Measurements from ENCODE around the gene FGD6. TPM values are rescaled to one million over a fixed set of nuclear protein-coding genes. Genes with fewer than 3 reads are reported as not detected.

The FGD6 gene
- total RNA-seq, 4 donors from 2014 or later: 16.2 to 46.9 (median 25.0) TPM

- H3K4me3 ChIP-seq: no peak overlapping the region
- DNase-seq (ENCODE audit: low spot score in 2 of 2): no peak
- H3K27me3 ChIP-seq: no peaks in the 10 kb centered on the region
- H3K9me3 ChIP-seq: no peaks in the 10 kb centered on the region
- H3K27ac ChIP-seq: no peak overlapping the region
- TF ChIP-seq POLR2AphosphoS5 (IDR thresholded peaks at IDR 0.05) (no peak), EP300 (IDR thresholded peaks at IDR 0.05) (no peak)
- H3K4me1 ChIP-seq: no peaks in the 10 kb centered on the region
- peaks cover 19% of the 10 kb centered on the region for H3K36me3 ChIP-seq
These were observed 131.7 kb downstream of the FGD6 start for GRCh38 chr12:95085612-95086011.

DNA sequence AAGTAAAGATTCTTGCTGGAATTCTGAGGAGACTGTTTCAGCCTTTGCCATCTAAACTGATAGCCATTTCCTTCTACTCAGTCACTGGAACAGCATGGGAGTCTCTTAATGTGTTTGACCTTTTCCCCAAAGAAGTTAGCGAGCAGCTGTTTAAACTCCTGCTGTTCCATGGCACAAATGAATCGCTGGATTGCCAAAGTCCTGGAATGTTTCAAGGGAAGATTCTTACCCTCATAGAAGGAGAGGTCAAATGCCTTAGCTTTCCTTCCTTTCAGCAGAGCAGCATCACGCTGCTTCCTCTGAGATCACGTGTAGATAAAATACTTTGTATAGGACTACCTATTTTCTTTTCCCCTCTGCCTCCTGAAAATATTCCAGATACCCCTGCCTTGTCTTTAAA is 133.3 kb downstream of the FGD6 start:
- Histone ChIP-seq H3K4me1 (no peaks in the 10 kb centered on the region), H3K36me3 (peaks cover 7% of the 10 kb centered on the region), H3K9me3 (no peaks in the 10 kb centered on the region), H3K27ac (no peak overlapping the region), H3K27me3 (no peaks in the 10 kb centered on the region), H3K4me3 (no peak overlapping the region)
- TF ChIP-seq, protein P1, sequence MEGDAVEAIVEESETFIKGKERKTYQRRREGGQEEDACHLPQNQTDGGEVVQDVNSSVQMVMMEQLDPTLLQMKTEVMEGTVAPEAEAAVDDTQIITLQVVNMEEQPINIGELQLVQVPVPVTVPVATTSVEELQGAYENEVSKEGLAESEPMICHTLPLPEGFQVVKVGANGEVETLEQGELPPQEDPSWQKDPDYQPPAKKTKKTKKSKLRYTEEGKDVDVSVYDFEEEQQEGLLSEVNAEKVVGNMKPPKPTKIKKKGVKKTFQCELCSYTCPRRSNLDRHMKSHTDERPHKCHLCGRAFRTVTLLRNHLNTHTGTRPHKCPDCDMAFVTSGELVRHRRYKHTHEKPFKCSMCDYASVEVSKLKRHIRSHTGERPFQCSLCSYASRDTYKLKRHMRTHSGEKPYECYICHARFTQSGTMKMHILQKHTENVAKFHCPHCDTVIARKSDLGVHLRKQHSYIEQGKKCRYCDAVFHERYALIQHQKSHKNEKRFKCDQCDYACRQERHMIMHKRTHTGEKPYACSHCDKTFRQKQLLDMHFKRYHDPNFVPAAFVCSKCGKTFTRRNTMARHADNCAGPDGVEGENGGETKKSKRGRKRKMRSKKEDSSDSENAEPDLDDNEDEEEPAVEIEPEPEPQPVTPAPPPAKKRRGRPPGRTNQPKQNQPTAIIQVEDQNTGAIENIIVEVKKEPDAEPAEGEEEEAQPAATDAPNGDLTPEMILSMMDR (IDR thresholded peaks at IDR 0.05): no peak
- no peak for TF ChIP-seq EP300 (IDR thresholded peaks at IDR 0.05)
- no peak for TF ChIP-seq POLR2A (IDR thresholded peaks at IDR 0.05)
- TF ChIP-seq POLR2AphosphoS5 (IDR thresholded peaks at IDR 0.05): peak in 1 of 3 donors; percentile 8
- WGBS: 47% methylated on average over 4 of the region's 4 CpGs
- no peak for DNase-seq (ENCODE audit: low spot score in 2 of 2)

GRCh38 chr12:95083471-95083870 is 133.8 kb downstream of the FGD6 start:
- TF ChIP-seq POLR2A (IDR thresholded peaks at IDR 0.05) (no peak), EP300 (IDR thresholded peaks at IDR 0.05) (no peak), POLR2AphosphoS5 (IDR thresholded peaks at IDR 0.05) (no peak)
- TF ChIP-seq, protein P1 (IDR thresholded peaks at IDR 0.05): no peak
- H3K9me3 ChIP-seq: no peaks in the 10 kb centered on the region
- H3K4me1 ChIP-seq: no peaks in the 10 kb centered on the region
- peaks cover 3% of the 10 kb centered on the region for H3K36me3 ChIP-seq
- no peak overlapping the region for H3K27ac ChIP-seq
- no peaks in the 10 kb centered on the region for H3K27me3 ChIP-seq
- no peak overlapping the region for H3K4me3 ChIP-seq
- no peak for DNase-seq (ENCODE audit: low spot score in 2 of 2)

GRCh38 chr12:95077341-95077740 is 139.9 kb downstream of the FGD6 start:
- no peak for DNase-seq (ENCODE audit: low spot score in 2 of 2)
- no peak overlapping the region for H3K4me3 ChIP-seq
- peaks cover 2% of the 10 kb centered on the region for H3K4me1 ChIP-seq
- 84% methylated on average over 4 of the region's 4 CpGs for WGBS
- TF ChIP-seq POLR2A (IDR thresholded peaks at IDR 0.05) (no peak), EP300 (IDR thresholded peaks at IDR 0.05) (no peak), POLR2AphosphoS5 (IDR thresholded peaks at IDR 0.05) (no peak)
- TF ChIP-seq, protein P1 (IDR thresholded peaks at IDR 0.05): no peak
- H3K27me3 ChIP-seq: no peaks in the 10 kb centered on the region
- H3K9me3 ChIP-seq: no peaks in the 10 kb centered on the region
- H3K27ac ChIP-seq: no peak overlapping the region
- no peaks in the 10 kb centered on the region for H3K36me3 ChIP-seq

- Histone ChIP-seq H3K9me3 (no peaks in the 10 kb centered on the region), H3K27ac (no peak overlapping the region), H3K4me3 (no peak overlapping the region), H3K27me3 (no peaks in the 10 kb centered on the region), H3K4me1 (peaks cover 8% of the 10 kb centered on the region), H3K36me3 (no peaks in the 10 kb centered on the region)
- no peak for DNase-seq (ENCODE audit: low spot score in 2 of 2)
- TF ChIP-seq EP300 (IDR thresholded peaks at IDR 0.05): no peak
- TF ChIP-seq POLR2AphosphoS5 (IDR thresholded peaks at IDR 0.05): no peak
- no peak for TF ChIP-seq POLR2A (IDR thresholded peaks at IDR 0.05)
- TF ChIP-seq, protein P1 (IDR thresholded peaks at IDR 0.05): no peak
- 64% methylated on average over 5 of the region's 5 CpGs for WGBS
These were observed 142.5 kb downstream of the FGD6 start for GRCh38 chr12:95074766-95075165.
